ENCODE measurements around the gene PPIL1. TPM values are rescaled to one million over a fixed set of nuclear protein-coding genes. Genes with fewer than 3 reads are reported as not detected.

PPIL1 gene
- total and polyA plus RNA-seq, 10 of the 15 experiments (the other 5 are each of a cell fraction or from before 2014, with no cell fraction given) = 39.5 to 95.8 (median 70.5) TPM

DNA sequence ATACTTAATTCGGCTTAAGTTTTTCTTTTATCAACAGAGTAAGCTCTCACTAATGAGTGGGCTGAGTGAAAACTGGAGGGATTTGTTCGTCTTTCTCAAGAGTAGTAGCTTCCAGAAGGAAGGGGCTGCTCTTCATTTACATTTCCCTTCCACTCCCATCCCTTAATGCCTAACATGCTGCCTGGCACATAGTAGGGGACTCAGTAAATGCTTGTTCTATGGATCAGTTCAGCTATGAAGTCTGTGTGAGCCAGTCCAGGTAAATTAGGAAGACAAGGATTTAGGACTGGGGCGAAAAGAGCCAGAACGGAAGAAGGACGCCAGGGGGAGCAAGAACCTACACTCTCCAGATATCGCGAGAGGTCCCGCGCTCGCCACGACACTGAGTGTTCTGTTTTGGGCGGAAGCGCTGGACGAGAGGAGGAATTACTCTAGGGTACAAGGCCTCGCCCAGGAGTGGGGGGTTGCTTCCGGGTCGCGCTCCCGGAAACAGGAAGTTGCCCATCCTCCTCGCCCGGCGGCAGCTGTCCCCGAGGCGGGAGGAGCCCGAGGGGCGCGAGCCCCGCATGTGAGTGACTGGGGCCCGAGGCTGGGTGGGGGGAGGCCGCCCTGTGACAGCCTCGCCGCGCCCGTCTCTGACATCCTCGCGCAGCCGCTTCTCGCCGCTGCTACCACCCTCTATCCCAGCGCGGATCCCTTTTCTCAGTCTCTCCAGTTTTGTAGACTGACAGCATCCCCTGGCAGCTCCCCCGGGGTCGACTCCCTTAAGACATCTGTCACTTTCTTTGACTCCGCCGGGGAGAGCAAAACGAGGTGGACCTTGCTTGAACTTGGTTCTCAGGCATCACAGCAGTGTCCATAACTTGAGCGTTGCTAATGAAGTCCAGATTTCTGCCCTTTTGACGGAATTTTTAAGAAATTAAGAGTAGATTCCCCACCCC, 11.1 kb upstream of the PPIL1 start, which contains the start of gene C6orf89 (continued):
- TF ChIP-seq TCF3 (IDR thresholded peaks at IDR 0.05; ENCODE audit: borderline replicate concordance, insufficient read depth, low read depth, low read length) (peak; percentile 80), RBBP5 (conservative IDR thresholded peaks at IDR 0.05) (no peak), MTA2 (IDR thresholded peaks at IDR 0.05; ENCODE audit: low read depth) (peak; percentile 88), PML (IDR thresholded peaks at IDR 0.05; ENCODE audit: low read length) (no peak; the same call in 1 of the 2 replicates), SMC3 (IDR thresholded peaks at IDR 0.05; ENCODE audit: borderline replicate concordance, low read length) (peak; percentile 69; the same call in 1 of the 2 replicates), GABPA (IDR thresholded peaks at IDR 0.05; ENCODE audit: low read depth) (peak; percentile 95), E2F8 (IDR thresholded peaks at IDR 0.05; ENCODE audit: low read depth, partially characterized antibody) (peak; percentile 91), ZBED1 (IDR thresholded peaks at IDR 0.05; ENCODE audit: borderline replicate concordance) (peak; percentile 96; the same call in 1 of the 2 replicates), ELK1 (IDR thresholded peaks at IDR 0.05; ENCODE audit: low read depth, low read length) (peak; percentile 82), SUZ12 (IDR thresholded peaks at IDR 0.05; ENCODE audit: unreplicated experiment) (no peak), RCOR1 (conservative IDR thresholded peaks at IDR 0.05; ENCODE audit: low read depth, low read length) (peak; percentile 96), YY1 (IDR thresholded peaks at IDR 0.05; ENCODE audit: low read depth, low read length) (peak; percentile 72), ZZZ3 (IDR thresholded peaks at IDR 0.05; ENCODE audit: control insufficient read depth, insufficient read length, low read depth) (no peak), HDAC6 (IDR thresholded peaks at IDR 0.05; ENCODE audit: unreplicated experiment) (no peak), ZSCAN29 (IDR thresholded peaks at IDR 0.05) (no peak), TARDBP (IDR thresholded peaks at IDR 0.05; ENCODE audit: borderline replicate concordance) (0 out of 2 replicates have a peak, but pooled peaks have one; percentile 68), NFYA (IDR thresholded peaks at IDR 0.05; ENCODE audit: borderline replicate concordance, low read depth, low read length) (no peak), NR2C1 (IDR thresholded peaks at IDR 0.05) (peak; percentile 98), NFIC (IDR thresholded peaks at IDR 0.05; ENCODE audit: low read depth, low read length) (0 out of 2 replicates have a peak, but pooled peaks have one; percentile 0), PAX5 (IDR thresholded peaks at IDR 0.05; ENCODE audit: borderline replicate concordance, low read depth, low read length) (peak; percentile 36; the same call in 1 of the 2 replicates), ESRRA (IDR thresholded peaks at IDR 0.05; ENCODE audit: low read length) (no peak), SIX5 (IDR thresholded peaks at IDR 0.05; ENCODE audit: low read depth, low read length, severe bottlenecking) (peak; percentile 61), ZNF274 (IDR thresholded peaks at IDR 0.05; ENCODE audit: insufficient read depth, insufficient read length) (no peak), LARP7 (IDR thresholded peaks at IDR 0.05) (peak; percentile 87; the same call in 1 of the 2 replicates), NBN (IDR thresholded peaks at IDR 0.05) (peak; percentile 66), RAD21 (IDR thresholded peaks at IDR 0.05; ENCODE audit: insufficient read depth, low read depth, low read length) (peak; percentile 24; the same call in 1 of the 2 replicates), CBFB (IDR thresholded peaks at IDR 0.05; ENCODE audit: low read depth) (peak; percentile 93)

All from GM12878 (cell line).